NB4 (cell line): ENCODE results near the gene DEF6.
"Not testable (repeated sequence)": the region's sequence is repeated elsewhere in the genome, so short reads cannot be mapped to it uniquely, and the experiment has no call there.

Source experiments
- DNase-seq: peaks from one replicate; pipeline ENCODE4 v3.0.0; 2010; ENCODE audit warnings: low read depth
- H3K4me3 ChIP-seq: one replicate; pipeline ENCODE4 v1.5.1; 2011; ENCODE audit warnings: mild to moderate bottlenecking, low read depth, low read length, moderate library complexity
- CTCF ChIP-seq: IDR thresholded peaks from one replicate; pipeline ENCODE4 v1.5.1; 2012; ENCODE audit warnings: low read depth, low read length
- MAX ChIP-seq: IDR thresholded peaks from 2 replicates; pipeline ENCODE4 v1.6.1; 2011; ENCODE audit warnings: low read depth, low read length
- MYC ChIP-seq: IDR thresholded peaks from 2 replicates; pipeline ENCODE4 v1.6.1; 2011; ENCODE audit warnings: low read depth, low read length
- POLR2A ChIP-seq: IDR thresholded peaks from 2 replicates; pipeline ENCODE4 v1.6.1; 2011; ENCODE audit warnings: mild to moderate bottlenecking; ENCODE audit not compliant: insufficient read length; ENCODE audit errors: extremely low read depth

DEF6 gene

GRCh38 chr6:35320031-35320410, 22.4 kb downstream of the DEF6 start:
- no peak overlapping the region for H3K4me3 ChIP-seq
- DNase-seq = no peak
- TF ChIP-seq MAX (no peak), CTCF (no peak), POLR2A (no peak), MYC (no peak)

- H3K4me3 ChIP-seq = no peak overlapping the region
- DNase-seq = no peak
- TF ChIP-seq MYC = no peak
- no peak for TF ChIP-seq POLR2A
- TF ChIP-seq CTCF = no peak
- TF ChIP-seq MAX = no peak
Measured at GRCh38 chr6:35321091-35321490, 23.5 kb downstream of the DEF6 start.

GRCh38 chr6:35327349-35328027, 29.9 kb downstream of the DEF6 start:
- H3K4me3 ChIP-seq = no peak overlapping the region
- DNase-seq = peak; percentile 77
- TF ChIP-seq MAX (peak; percentile 33; the same call in 1 of the 2 replicates), CTCF (peak; percentile 78), POLR2A (no peak), MYC (no peak)

GRCh38 chr6:35328108-35328723, 30.6 kb downstream of the DEF6 start:
- no peak overlapping the region for H3K4me3 ChIP-seq
- no peak for TF ChIP-seq CTCF
- no peak for TF ChIP-seq POLR2A
- TF ChIP-seq MAX = no peak
- TF ChIP-seq MYC = no peak
- no peak for DNase-seq

- not testable (repeated sequence) for H3K4me3 ChIP-seq, DNase-seq
Measured at GRCh38 chr6:35328965-35329364, 31.3 kb downstream of the DEF6 start.

- H3K4me3 ChIP-seq = no peak overlapping the region
- DNase-seq = no peak
- TF ChIP-seq POLR2A (no peak), CTCF (no peak), MAX (no peak), MYC (no peak)
Measured at GRCh38 chr6:35330541-35331119, 33.0 kb downstream of the DEF6 start.

- not testable (repeated sequence) for H3K4me3 ChIP-seq
- peak; percentile 29 for DNase-seq
Measured at GRCh38 chr6:35332074-35332887, 34.7 kb downstream of the DEF6 start.
